Rectal smooth muscle tissue (tissue), 1 donor: ENCODE results near the gene RBM43.
A peak's percentile ranks its signal among the peaks of the same experiment; 100 is the strongest.

Source experiments
- H3K27ac ChIP-seq: one replicate; pipeline ENCODE4 v1.7.0; 2013; ENCODE audit warnings: low read depth, low read length, inconsistent platforms
- H3K27me3 ChIP-seq: one replicate; pipeline ENCODE4 v1.7.0; 2013; ENCODE audit warnings: low read length; ENCODE audit not compliant: control insufficient read depth, insufficient read depth
- H3K36me3 ChIP-seq: one replicate; pipeline ENCODE4 v1.7.0; 2013; ENCODE audit warnings: low read length; ENCODE audit not compliant: control insufficient read depth, insufficient read depth
- H3K4me1 ChIP-seq: one replicate; pipeline ENCODE4 v1.7.0; 2013; ENCODE audit warnings: low read length; ENCODE audit not compliant: control insufficient read depth, insufficient read depth
- H3K4me3 ChIP-seq: one replicate; pipeline ENCODE4 v1.7.0; 2013; ENCODE audit warnings: low read length
- H3K9ac ChIP-seq: one replicate; pipeline ENCODE4 v1.7.0; 2013; ENCODE audit warnings: low read length

RBM43 gene

DNA sequence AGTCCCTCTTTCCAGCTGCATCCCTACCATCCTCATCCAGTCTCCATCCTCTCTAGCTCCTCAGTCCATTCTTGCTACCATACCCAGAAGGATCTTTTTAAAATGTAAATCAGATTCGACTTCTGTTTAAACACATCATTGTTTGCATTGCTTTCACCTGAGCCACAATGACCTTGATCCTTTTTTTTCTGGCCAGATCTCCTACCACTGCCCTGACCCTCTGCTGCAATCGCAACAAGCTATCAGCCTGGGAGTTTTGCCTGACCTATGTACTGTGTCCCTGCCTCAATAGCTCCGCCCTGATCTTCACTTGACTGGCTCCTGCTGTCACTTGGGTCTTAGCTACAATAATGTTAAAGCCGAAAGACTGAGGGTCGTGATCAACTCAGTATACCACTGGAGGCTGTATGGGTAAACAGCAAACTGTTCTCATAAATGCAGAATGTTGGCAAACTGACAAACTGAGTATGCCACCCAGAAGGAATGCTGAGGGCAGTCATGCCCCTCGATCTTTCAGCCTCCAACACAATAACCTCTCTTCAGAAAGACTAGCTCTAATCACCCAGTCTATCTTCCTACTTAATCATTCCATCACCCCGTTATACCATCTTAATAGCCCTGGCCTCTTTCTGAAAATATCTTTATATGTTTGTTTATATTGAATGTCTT lies 2.6 kb upstream of the RBM43 start:
- no peak overlapping the region for H3K4me3 ChIP-seq
- H3K4me1 ChIP-seq = no peaks in the 10 kb centered on the region
- H3K9ac ChIP-seq = no peak overlapping the region
- no peak overlapping the region for H3K27ac ChIP-seq
- H3K36me3 ChIP-seq = no peaks in the 10 kb centered on the region
- H3K27me3 ChIP-seq = no peaks in the 10 kb centered on the region

DNA sequence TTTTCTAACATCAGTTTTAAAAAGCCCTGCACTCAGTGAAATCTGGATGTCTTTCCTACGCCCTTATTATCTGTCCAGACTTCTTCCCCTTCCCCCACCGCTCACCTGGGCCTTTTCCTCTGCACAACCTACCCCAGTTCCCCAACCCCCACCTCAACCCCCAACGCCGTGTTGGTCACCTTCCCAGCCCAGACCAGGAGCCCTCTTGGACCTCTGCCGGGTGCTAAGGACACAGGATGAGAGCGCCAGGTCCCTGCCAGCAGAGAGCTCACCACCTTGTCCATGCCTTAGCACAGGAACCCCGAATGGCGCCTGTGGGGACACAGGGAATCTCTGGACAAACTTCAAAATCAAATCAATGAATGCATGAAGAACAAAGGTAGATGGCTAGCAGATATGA lies 966 bp upstream of the RBM43 start:
- Histone ChIP-seq H3K4me3 (no peak overlapping the region), H3K27me3 (no peaks in the 10 kb centered on the region), H3K36me3 (no peaks in the 10 kb centered on the region), H3K27ac (no peak overlapping the region), H3K4me1 (no peaks in the 10 kb centered on the region), H3K9ac (no peak overlapping the region)

DNA sequence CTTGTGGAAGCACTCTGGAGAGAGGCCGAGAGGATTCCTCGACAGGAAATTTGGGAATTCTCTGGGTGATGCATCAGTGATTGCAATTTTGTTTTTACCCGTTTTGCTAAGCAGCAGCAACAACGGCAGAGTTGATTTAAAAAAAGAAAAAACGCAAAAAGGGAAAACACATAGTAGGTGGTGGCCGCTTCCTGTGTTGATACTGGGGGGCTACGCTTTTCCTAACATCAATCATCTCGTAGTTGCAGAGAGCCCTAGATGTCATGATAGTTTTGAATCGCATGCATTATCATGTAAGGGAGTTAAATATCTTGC lies 271 bp upstream of the RBM43 start:
- Histone ChIP-seq H3K27me3 (no peaks in the 10 kb centered on the region), H3K9ac (peak overlapping the region; percentile 63), H3K4me3 (peak overlapping the region; percentile 84), H3K36me3 (no peaks in the 10 kb centered on the region), H3K4me1 (no peaks in the 10 kb centered on the region), H3K27ac (peak overlapping the region; percentile 87)

DNA sequence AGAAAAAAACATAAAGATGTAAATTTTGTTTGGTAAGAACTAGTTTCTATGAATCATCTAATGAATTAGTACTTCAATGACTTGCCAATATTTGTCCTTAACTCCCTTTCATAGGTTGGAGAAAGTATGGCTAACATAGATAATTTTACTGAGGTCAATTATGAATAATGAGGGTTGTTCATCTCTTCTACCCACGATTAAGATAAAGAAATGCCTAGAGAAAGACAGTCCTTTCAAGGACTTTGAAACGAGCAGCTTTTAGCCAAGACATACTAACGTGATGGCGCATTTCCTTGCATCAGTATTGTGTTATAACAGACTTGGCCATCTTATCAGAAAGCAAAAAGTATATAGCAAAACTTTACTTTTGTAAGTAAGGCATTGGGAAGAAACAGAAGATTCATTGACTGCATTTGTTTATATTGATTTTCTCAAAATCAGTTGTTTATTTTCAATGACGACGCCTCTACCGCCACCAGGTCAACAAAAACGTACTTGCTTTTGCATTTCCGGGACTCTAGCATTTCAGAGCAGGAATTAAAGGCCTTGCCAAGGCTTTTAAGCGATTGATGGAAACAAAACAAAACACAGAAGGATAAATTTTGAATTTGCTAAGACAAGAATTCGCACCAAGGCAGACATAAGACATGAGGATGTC lies 961 bp downstream of the RBM43 start:
- H3K9ac ChIP-seq = peak overlapping the region; percentile 89
- no peaks in the 10 kb centered on the region for H3K27me3 ChIP-seq

DNA sequence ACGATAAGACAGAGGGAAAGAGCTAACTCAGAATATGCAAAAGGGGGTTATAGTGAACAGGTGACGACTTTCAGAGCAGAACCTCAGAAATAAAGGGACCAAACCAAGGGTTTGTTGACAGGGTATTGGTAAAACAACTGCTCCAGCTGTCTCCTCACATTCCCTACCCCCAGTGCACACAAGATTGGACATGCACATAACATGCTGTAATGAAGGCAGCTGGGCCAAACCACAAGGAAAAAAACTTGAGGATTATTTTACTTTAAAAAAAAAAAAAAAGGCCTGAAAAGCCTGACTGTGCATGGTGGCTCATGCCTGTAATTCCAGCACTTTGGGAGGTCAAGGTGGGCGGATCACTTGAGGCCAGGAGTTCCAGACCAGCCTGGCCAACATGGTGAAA lies 3.5 kb downstream of the RBM43 start:
- Histone ChIP-seq H3K36me3 (no peaks in the 10 kb centered on the region), H3K27me3 (no peaks in the 10 kb centered on the region), H3K4me1 (no peaks in the 10 kb centered on the region), H3K4me3 (no peak overlapping the region), H3K27ac (no peak overlapping the region), H3K9ac (no peak overlapping the region)

More for the DNA sequence above, 961 bp downstream of the RBM43 start:
- Histone ChIP-seq H3K36me3 (no peaks in the 10 kb centered on the region), H3K27ac (peak overlapping the region; percentile 87), H3K4me1 (no peaks in the 10 kb centered on the region), H3K4me3 (peak overlapping the region; percentile 84)

DNA sequence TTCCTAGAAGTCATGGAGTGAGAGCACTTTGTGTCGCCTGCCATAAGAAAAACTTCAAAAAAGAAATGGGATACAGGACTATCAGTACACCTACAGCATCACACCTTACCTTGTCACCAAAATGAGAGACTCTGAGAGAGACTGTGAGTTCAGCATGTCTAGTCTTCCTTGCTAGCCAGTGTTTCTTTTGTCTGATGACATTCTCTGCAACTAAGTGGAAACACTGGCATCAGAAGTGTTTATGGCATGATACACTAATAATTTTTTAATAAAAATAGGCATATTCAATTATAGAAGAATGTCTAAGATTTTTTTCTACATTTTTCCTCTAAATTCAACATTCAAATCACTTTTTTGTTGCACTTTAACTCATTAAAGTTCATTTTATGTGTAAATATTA lies 9.0 kb downstream of the RBM43 start:
- H3K27me3 ChIP-seq = no peaks in the 10 kb centered on the region
- no peak overlapping the region for H3K27ac ChIP-seq
- no peak overlapping the region for H3K4me3 ChIP-seq
- H3K36me3 ChIP-seq = peaks cover 9% of the 10 kb centered on the region
- no peak overlapping the region for H3K9ac ChIP-seq
- H3K4me1 ChIP-seq = no peaks in the 10 kb centered on the region

DNA sequence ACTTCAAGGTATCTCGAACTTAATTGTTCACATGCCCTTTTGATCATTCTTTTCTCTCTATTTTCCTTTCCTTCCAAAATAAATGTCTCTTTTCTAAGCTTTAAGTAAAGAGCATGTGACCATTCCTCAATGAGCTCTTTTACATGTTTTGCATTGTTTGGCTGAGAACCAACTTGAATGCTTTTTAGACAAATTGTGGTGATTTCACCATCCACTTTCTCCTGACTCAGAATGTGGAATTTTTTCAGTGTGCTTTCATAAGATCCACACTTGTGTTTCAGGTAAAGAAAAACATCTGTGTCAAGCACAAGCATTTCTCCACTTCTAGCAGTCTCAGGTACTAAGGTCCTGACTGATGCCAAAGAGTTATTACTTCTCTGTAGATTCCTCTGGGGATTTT lies 10.7 kb downstream of the RBM43 start:
- Histone ChIP-seq H3K4me3 (no peak overlapping the region), H3K27me3 (no peaks in the 10 kb centered on the region), H3K27ac (no peak overlapping the region), H3K9ac (no peak overlapping the region), H3K4me1 (no peaks in the 10 kb centered on the region), H3K36me3 (peaks cover 9% of the 10 kb centered on the region)

DNA sequence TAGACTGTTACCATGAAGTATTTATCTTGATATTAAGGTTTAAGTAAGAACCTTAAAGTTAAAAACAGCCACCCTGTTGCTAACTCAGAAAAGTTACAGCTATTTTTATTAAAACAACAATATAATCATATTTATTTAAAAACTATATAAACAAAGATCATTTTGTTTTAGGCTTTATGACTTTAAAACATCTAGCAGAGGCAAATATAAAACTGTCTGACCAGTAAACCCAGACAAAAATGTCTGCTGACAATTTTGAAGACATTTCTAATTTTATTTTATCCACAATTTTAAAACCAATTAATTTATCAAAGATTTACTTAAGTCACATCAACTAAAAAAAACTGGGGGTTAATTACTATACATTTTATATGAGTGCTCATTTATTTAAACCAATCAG lies 14.2 kb downstream of the RBM43 start:
- Histone ChIP-seq H3K27me3 (no peaks in the 10 kb centered on the region), H3K36me3 (peaks cover 9% of the 10 kb centered on the region), H3K9ac (no peak overlapping the region), H3K4me3 (no peak overlapping the region), H3K27ac (no peak overlapping the region), H3K4me1 (no peaks in the 10 kb centered on the region)

DNA sequence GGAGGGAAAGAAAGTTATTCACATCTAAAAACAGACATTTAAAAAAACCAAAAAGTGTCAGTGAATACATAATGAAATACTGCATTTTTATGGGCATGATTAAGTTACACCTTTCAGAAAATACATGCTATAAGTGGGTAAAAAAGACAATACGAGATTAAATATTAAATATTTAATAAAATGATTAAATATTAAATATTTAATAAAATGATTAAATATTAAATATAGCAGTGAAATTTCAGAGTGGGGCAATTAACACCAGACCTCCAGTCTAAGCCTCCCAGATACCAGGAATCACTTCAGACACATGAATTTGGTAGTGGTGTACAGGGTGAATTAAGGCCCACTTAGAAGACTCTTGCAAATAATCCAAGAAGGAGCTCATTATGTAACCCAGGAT lies 15.5 kb downstream of the RBM43 start:
- Histone ChIP-seq H3K4me1 (no peaks in the 10 kb centered on the region), H3K4me3 (no peak overlapping the region), H3K27ac (no peak overlapping the region), H3K27me3 (no peaks in the 10 kb centered on the region), H3K9ac (no peak overlapping the region), H3K36me3 (peaks cover 9% of the 10 kb centered on the region)

DNA sequence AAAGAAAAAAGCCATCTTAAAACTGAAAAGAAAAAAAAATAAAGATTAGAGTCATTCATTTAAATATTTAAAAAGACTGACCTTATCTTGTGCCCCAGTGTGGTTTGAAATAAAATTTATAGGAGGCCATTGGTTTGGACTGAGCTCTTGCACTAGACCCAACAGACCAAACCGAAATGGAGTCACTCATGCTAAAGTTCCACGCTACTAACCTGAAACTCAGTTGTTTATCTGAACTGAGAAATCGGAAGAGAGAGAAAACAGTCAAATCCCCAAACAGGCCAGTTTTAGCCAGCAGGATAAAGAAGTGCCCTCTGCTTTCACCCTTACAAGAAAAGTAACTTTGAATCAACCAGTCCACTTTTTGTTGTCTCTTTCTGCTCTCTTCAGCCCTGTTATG lies 18.2 kb downstream of the RBM43 start:
- Histone ChIP-seq H3K9ac (no peak overlapping the region), H3K27me3 (no peaks in the 10 kb centered on the region), H3K4me1 (no peaks in the 10 kb centered on the region), H3K4me3 (no peak overlapping the region), H3K36me3 (no peaks in the 10 kb centered on the region), H3K27ac (no peak overlapping the region)

DNA sequence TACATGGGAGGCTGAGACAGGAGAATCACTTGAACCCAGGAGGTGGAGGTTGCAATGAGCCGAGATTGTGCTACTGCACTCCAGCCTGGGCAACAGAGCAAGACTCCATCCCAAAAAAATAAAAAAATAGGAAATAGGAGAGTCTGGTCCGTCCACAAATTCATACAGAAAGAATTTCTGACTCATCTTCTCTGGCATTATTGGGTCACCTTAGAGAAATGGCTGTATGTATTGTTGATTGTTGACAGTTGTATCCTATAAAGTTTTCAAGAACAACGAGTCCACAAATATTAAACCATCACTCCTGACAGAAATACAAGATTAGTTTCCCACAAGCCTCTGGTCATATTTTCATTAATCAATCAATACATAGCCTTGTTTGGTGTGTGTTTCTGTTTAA lies 20.4 kb downstream of the RBM43 start:
- no peak overlapping the region for H3K27ac ChIP-seq
- H3K9ac ChIP-seq = no peak overlapping the region
- no peak overlapping the region for H3K4me3 ChIP-seq
- no peaks in the 10 kb centered on the region for H3K36me3 ChIP-seq
- H3K27me3 ChIP-seq = no peaks in the 10 kb centered on the region
- H3K4me1 ChIP-seq = no peaks in the 10 kb centered on the region

DNA sequence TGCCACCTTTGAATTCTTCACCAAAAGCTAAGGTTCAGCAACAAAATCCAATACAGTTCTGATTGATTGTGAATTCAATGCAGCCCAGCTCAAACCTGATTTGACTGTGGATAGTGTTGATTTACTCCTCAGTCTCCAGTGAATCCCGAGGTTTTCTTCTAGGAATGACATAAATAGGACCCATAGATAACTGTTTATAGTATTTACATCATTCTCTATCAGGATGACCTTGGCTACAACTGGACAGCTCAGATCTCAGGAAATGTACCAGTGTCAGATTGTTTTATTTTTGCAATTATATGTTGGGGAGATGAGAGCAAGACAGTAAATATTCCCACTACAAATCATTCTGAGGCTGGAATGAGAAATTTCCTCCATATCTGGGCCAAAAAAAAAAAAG lies 21.2 kb downstream of the RBM43 start:
- Histone ChIP-seq H3K27me3 (no peaks in the 10 kb centered on the region), H3K4me3 (no peak overlapping the region), H3K27ac (no peak overlapping the region), H3K36me3 (no peaks in the 10 kb centered on the region), H3K9ac (no peak overlapping the region), H3K4me1 (no peaks in the 10 kb centered on the region)

DNA sequence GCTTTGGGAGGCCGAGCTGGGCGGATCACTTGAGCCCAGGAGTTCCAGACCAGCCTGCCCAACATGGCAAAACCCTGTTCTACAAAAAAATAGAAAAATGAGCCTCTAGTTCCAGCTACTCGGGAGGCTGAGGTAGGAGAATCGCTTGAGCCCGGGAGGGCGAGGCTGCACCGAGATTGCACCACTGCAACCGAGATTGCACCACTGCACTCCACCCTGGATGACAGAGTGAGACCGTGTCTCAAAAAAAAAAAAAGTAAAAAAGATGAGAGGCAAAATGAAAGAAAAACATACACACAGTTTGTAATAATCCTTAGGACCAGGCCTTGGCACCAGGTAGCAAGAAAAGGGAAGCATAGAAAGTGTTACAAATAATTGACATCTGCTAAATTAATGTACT lies 22.0 kb downstream of the RBM43 start:
- no peaks in the 10 kb centered on the region for H3K27me3 ChIP-seq
- no peaks in the 10 kb centered on the region for H3K4me1 ChIP-seq
- no peak overlapping the region for H3K4me3 ChIP-seq

More for the DNA sequence above, 22.0 kb downstream of the RBM43 start:
- H3K36me3 ChIP-seq = no peaks in the 10 kb centered on the region
- H3K27ac ChIP-seq = no peak overlapping the region
- no peak overlapping the region for H3K9ac ChIP-seq
